ENCODE data around the gene AIFM3.
"Not testable (repeated sequence)": the region's sequence is repeated elsewhere in the genome, so short reads cannot be mapped to it uniquely, and the experiment has no call there.

Gene AIFM3

GRCh38 chr22:21000987-21001600 is 34.0 kb downstream of the AIFM3 start:
- DNase-seq, result peak in 2 of 56 donors; percentile 54 to 59

GRCh38 chr22:21001601-21002325 is 34.7 kb downstream of the AIFM3 start, which contains the start of gene THAP7:
TSS of gene THAP7 (minus strand) at chr22:21002118. CDS start at chr22:21001911, 207 bp downstream.
- peak; percentile 40 to 99 (median 96) for DNase-seq

GRCh38 chr22:21003782-21004181 is 36.7 kb downstream of the AIFM3 start:
- DNase-seq, result no peak

- DNase-seq, result not testable (repeated sequence)
Measured at GRCh38 chr22:21009208-21009607, 42.2 kb downstream of the AIFM3 start.

- DNase-seq, result no peak
Measured at GRCh38 chr22:21009638-21010425, 42.8 kb downstream of the AIFM3 start.

GRCh38 chr22:21010426-21011113 is 43.5 kb downstream of the AIFM3 start:
- no peak for DNase-seq

- no peak for DNase-seq
Measured at GRCh38 chr22:21012446-21013407, 45.7 kb downstream of the AIFM3 start.

- no peak for DNase-seq
Measured at GRCh38 chr22:21013657-21014201, 46.7 kb downstream of the AIFM3 start.

- peak; percentile 22 to 95 (median 76) for DNase-seq
Measured at GRCh38 chr22:21014202-21014725, 47.2 kb downstream of the AIFM3 start.

- peak in 18 of 56 donors; percentile 11 to 53 (median 30) for DNase-seq
Measured at GRCh38 chr22:21014726-21015465, 47.8 kb downstream of the AIFM3 start, which contains the start of gene P2RX6. TSS of gene P2RX6 (plus strand) at chr22:21015165. CDS start at chr22:21015175, 10 bp downstream.

- no peak for DNase-seq
Measured at GRCh38 chr22:21015466-21016006, 48.5 kb downstream of the AIFM3 start.

- no peak for DNase-seq
Measured at GRCh38 chr22:21016644-21017420, 49.8 kb downstream of the AIFM3 start.

GRCh38 chr22:21018314-21018713 is 51.3 kb downstream of the AIFM3 start:
- DNase-seq, result no peak

- DNase-seq, result no peak
Measured at GRCh38 chr22:21020802-21021429, 53.9 kb downstream of the AIFM3 start.

GRCh38 chr22:21022507-21022906 is 55.5 kb downstream of the AIFM3 start:
- no peak for DNase-seq

GRCh38 chr22:21022955-21023614 is 56.0 kb downstream of the AIFM3 start:
- no peak for DNase-seq

- DNase-seq, result no peak
Measured at GRCh38 chr22:21025266-21025665, 58.2 kb downstream of the AIFM3 start.

Measured in nucleus accumbens (tissue), 56 donors.